Measurements from ENCODE around the gene PCDH9. TPM values are rescaled to one million over a fixed set of nuclear protein-coding genes. Genes with fewer than 3 reads are reported as not detected.

PCDH9 gene
- total and polyA plus RNA-seq, 9 donors: 0.18 to 6.5 (median 1.3) TPM

DNA sequence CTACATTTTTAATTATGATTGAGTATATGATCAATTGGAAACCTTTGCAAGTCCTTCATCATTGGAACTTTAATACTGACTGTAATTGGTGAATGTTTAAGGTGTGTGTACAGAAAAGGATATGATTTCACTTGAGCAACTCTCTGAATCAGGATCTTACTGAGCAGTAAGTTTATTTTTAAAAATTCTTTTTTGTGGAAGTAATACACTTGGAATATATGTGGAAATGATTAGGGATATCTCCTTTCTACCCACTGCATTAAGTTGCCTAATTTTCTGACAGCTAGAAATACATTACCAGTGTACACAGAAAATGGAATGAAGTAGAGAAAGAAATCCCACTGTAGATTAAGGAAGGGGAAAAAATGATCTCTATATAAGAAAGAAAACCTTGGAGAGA, 865.8 kb downstream of the PCDH9 start:
- no peak overlapping the region for H3K4me3 ChIP-seq
- intact Hi-C loops (cut with DNase I): no loop called here

DNA sequence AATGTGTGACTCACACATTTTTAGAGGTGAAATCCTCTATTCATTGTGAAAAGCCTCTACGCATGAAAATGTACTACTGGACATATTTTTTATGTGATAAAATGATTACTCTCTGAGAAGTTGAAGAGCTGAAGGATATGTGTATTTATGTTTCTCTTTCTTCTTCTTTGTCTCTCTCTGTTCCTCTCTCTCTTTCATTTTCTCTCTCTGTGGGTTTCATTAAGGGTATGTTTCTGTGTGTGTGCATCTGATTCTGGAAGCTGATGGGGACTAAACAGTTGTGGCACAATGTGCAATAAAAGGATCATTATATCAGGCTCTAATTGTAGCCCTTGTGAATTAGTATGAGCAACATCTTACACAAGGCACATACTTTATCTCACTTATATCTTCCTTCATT, 867.7 kb downstream of the PCDH9 start:
- WGBS, 3 donors: 82 to 92% (median 90%) methylated on average over 1 of the region's 1 CpG
- TF ChIP-seq EP300 (IDR thresholded peaks at IDR 0.05): no peak
- TF ChIP-seq, protein P1, sequence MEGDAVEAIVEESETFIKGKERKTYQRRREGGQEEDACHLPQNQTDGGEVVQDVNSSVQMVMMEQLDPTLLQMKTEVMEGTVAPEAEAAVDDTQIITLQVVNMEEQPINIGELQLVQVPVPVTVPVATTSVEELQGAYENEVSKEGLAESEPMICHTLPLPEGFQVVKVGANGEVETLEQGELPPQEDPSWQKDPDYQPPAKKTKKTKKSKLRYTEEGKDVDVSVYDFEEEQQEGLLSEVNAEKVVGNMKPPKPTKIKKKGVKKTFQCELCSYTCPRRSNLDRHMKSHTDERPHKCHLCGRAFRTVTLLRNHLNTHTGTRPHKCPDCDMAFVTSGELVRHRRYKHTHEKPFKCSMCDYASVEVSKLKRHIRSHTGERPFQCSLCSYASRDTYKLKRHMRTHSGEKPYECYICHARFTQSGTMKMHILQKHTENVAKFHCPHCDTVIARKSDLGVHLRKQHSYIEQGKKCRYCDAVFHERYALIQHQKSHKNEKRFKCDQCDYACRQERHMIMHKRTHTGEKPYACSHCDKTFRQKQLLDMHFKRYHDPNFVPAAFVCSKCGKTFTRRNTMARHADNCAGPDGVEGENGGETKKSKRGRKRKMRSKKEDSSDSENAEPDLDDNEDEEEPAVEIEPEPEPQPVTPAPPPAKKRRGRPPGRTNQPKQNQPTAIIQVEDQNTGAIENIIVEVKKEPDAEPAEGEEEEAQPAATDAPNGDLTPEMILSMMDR (IDR thresholded peaks at IDR 0.05): no peak
- no peak for TF ChIP-seq POLR2A (IDR thresholded peaks at IDR 0.05)
- no peaks in the 10 kb centered on the region for H3K9me3 ChIP-seq

More for the DNA sequence above, 865.8 kb downstream of the PCDH9 start:
- Histone ChIP-seq H3K27me3 (peaks cover 5% of the 10 kb centered on the region), H3K9me3 (no peaks in the 10 kb centered on the region), H3K27ac (no peak overlapping the region), H3K36me3 (no peaks in the 10 kb centered on the region), H3K4me1 (ENCODE audit: insufficient read depth) (no peaks in the 10 kb centered on the region)
- TF ChIP-seq POLR2A (IDR thresholded peaks at IDR 0.05) (no peak), EP300 (IDR thresholded peaks at IDR 0.05) (no peak)
- TF ChIP-seq, protein P1 (IDR thresholded peaks at IDR 0.05): no peak
- no peak for DNase-seq

DNA sequence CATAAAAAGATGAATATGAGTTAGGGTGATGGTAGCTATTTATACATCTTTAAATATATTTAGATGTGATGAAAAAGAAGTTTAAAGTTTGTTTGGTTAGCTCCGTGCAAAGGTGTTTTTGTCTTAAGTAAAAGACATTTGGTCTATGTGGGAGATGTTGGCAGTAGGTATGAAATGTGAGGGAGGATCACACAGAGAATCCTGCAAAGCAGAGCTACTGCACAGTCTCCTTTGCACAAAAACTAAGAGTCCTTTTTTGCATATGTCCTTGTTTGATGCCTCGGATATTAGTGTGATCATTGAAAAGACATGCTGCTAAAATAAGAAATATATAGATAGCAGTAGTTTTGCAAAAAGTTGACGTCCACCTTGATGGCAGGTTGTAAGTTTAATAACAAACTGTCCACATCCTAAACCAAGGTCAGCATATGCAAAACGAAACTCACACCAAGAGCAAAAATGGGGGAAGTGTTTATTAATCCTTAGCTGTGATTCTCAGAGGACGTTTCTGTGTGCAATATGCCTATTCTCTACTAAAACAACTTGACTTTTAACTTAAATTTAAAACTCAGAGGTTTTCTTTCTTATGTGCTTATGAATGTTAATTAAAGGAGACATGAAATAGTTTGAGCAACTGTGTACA, 870.1 kb downstream of the PCDH9 start:
- DNase-seq: no peak
- TF ChIP-seq POLR2A (IDR thresholded peaks at IDR 0.05) (no peak), EP300 (IDR thresholded peaks at IDR 0.05) (no peak)
- TF ChIP-seq, protein P1 (IDR thresholded peaks at IDR 0.05): no peak
- H3K9me3 ChIP-seq: no peaks in the 10 kb centered on the region
- H3K27ac ChIP-seq: no peak overlapping the region
- H3K4me1 ChIP-seq (ENCODE audit: insufficient read depth): no peaks in the 10 kb centered on the region
- intact Hi-C loops (cut with DNase I): no loop called here
- H3K36me3 ChIP-seq: no peaks in the 10 kb centered on the region
- no peaks in the 10 kb centered on the region for H3K27me3 ChIP-seq
- WGBS, 3 donors: 13 to 25% (median 14%) methylated on average over 5 of the region's 5 CpGs
- H3K4me3 ChIP-seq: no peak overlapping the region

More for the DNA sequence above, 867.7 kb downstream of the PCDH9 start:
- no peaks in the 10 kb centered on the region for H3K27me3 ChIP-seq
- DNase-seq: no peak
- H3K36me3 ChIP-seq: no peaks in the 10 kb centered on the region
- no peak overlapping the region for H3K27ac ChIP-seq
- no peaks in the 10 kb centered on the region for H3K4me1 ChIP-seq (ENCODE audit: insufficient read depth)
- H3K4me3 ChIP-seq: no peak overlapping the region
- intact Hi-C loops (cut with DNase I): no loop called here

DNA sequence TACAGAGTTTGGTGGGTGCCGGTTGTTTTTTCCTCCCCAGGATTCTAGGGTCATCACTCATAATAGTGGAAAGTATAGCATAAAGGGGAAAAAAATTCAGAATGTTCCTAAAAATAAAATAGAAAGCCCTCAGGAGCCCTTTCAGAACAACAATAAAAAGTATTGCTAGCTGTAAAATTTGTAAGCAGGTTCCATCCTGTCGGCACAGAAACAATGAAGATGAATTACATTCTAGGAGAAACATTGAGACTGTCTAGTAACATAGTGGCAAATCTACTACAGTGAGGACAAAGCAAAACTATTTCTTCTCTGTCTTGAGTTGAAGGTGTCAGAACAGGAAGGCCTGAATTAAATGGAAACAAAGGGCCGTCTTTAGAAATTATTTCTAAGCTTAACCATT, 870.7 kb downstream of the PCDH9 start:
- intact Hi-C loops (cut with DNase I): no loop called here
- H3K36me3 ChIP-seq: no peaks in the 10 kb centered on the region
- WGBS, 3 donors: 55 to 68% (median 59%) methylated on average over 3 of the region's 3 CpGs
- TF ChIP-seq EP300 (IDR thresholded peaks at IDR 0.05): no peak
- TF ChIP-seq, protein P1 (IDR thresholded peaks at IDR 0.05): no peak
- no peak overlapping the region for H3K4me3 ChIP-seq
- no peak overlapping the region for H3K27ac ChIP-seq
- H3K9me3 ChIP-seq: no peaks in the 10 kb centered on the region
- H3K27me3 ChIP-seq: no peaks in the 10 kb centered on the region
- H3K4me1 ChIP-seq (ENCODE audit: insufficient read depth): no peaks in the 10 kb centered on the region
- DNase-seq: no peak
